ENCODE measurements around the gene OR7G3.

- TF ChIP-seq CTCF (IDR thresholded peaks at IDR 0.05) (no peak), POLR2A (IDR thresholded peaks at IDR 0.05) (no peak)
These were observed 20.1 kb upstream of the OR7G3 start for GRCh38 chr19:9146882-9147281.

All from esophagus squamous epithelium (tissue), 4 donors.